HG03442 (cell line): Measurements from ENCODE around the gene LMNTD1.
"Not testable (repeated sequence)": the region's sequence is repeated elsewhere in the genome, so short reads cannot be mapped to it uniquely, and the experiment has no call there.

ENCODE experiments used
- ATAC-seq: cut with Tn5 transposase; IDR thresholded peaks from one replicate; pipeline ENCODE4 v1.9.1; 2021; ENCODE audit warnings: mild to moderate bottlenecking, moderate library complexity; ENCODE audit not compliant: unreplicated experiment

The LMNTD1 gene

DNA sequence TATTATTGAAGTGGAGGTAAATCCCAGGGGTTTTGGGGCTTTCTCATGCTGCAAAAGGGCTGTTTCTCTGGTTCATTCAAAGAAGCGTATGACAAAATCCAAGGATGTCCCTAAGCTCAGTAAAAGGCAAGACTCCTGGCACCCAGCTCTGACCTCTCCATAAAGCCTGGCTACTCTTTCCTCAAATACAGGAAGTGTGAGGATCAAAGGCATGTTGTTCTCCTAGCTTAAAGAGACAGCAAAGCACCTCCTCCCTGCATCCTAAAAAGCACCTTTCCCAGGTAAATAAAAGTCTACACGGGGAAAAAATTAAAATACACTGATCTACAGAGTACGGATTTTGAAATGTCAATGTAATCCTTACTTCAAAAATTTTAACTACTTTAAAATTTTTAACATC lies 118.6 kb downstream of the LMNTD1 start:
- no peak for ATAC-seq

DNA sequence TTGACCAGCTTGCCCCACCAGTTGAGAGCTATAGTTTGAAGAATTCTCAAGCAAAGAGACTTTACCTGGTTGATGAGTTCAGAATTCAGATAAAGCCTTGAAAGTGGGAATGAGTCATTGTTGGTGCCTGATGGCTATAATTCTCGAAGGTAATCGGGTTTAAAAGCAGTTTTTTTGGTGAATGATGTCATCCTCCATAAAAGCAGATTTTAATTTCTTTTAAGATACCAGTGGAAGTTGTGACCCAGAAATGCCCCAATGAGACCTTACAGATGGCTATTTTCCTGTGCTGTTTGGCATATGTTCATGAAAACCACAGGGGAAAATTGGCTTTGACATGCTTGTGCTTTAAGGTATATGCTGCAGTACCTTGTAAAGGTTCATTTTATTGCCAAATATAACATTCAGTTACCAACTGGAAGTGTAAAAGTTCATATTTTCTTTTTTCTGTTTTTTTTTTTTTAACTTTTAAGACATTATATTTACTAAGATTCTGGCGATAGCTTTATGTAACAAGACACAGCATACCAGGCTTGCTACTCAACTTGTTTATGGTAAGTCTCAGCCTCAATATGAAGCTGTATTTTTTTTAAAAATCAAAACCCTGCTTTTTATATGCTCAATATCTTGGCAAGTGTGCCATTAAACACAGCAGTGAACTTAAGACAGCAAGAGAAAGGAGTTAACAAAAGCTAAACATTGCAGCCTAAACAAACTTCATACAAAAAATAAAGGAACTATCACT lies 119.3 kb downstream of the LMNTD1 start:
- no peak for ATAC-seq

- no peak for ATAC-seq
These were observed 120.1 kb downstream of the LMNTD1 start for GRCh38 chr12:25433024-25433423.

- ATAC-seq = no peak
These were observed 125.5 kb downstream of the LMNTD1 start for GRCh38 chr12:25427337-25428249.

- ATAC-seq = not testable (repeated sequence)
These were observed 126.3 kb downstream of the LMNTD1 start for GRCh38 chr12:25426821-25427220.
